ELF-1 (cell line): ENCODE data around the gene TFG.

ENCODE experiments used
- DNase-seq: peaks from one replicate; pipeline ENCODE4 v3.0.0-alpha.2; 2016; ENCODE audit warnings: low read depth, low spot score

TFG gene

DNA sequence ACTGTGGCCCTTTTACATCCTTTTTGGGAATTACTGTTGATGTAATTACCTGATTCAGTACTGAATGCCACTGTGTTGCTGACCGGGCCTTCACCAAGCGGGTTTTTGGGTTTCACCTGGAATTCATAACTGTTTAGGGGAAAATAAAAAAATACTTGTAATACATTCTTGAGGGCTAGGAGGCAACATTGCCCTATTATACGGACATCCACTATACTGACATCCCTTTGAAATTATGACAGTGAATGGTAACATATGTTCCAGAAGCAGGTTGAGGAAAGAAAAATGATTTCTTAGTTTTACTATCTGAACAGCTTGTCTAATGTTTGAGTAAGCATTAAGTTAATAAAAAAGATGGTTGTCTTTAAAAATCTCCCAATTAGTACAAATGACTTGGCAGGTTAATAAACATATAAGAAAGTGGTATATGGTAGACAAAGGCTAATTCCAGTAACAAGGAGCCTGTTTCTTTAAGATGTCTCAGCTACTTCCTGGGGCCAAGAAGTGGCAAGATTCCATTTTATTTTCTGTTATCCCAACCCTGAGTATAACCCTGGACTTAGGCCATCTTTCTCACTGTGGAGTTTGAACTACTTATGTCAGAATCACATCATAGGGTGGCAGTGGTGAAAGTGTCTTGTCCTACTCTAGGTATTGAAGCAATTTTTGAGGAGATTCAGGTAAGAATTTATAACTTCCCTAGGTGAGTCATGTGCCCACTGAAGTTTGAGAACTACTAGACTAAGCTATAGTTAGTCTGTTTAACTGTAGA, 45.5 kb downstream of the TFG start:
- DNase-seq = no peak

DNA sequence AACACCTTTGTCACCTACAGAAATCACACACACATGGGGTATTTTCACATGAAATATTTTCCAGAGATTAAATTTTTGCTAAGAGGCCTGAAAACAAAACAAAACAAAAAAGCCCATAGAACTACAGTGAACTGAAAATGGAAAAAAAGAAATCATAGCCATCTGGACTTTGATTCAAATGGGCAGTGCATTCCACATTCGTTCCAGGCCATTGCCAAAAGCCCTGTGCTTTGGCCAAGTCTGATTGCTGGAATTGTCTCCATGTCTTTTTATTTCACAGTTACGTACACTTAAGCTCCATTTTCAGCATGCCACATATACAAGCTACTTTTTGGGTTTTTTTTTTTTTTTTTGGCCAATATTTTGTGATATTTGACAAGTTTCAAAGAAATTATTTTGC, 47.1 kb downstream of the TFG start:
- no peak for DNase-seq

GRCh38 chr3:100759159-100759558, 49.9 kb downstream of the TFG start:
- DNase-seq = no peak

GRCh38 chr3:100759950-100760349, 50.7 kb downstream of the TFG start:
- no peak for DNase-seq

GRCh38 chr3:100760377-100760776, 51.1 kb downstream of the TFG start:
- no peak for DNase-seq

GRCh38 chr3:100761211-100761942, 52.1 kb downstream of the TFG start:
- DNase-seq = no peak

GRCh38 chr3:100761951-100762350, 52.7 kb downstream of the TFG start:
- DNase-seq = no peak

DNA sequence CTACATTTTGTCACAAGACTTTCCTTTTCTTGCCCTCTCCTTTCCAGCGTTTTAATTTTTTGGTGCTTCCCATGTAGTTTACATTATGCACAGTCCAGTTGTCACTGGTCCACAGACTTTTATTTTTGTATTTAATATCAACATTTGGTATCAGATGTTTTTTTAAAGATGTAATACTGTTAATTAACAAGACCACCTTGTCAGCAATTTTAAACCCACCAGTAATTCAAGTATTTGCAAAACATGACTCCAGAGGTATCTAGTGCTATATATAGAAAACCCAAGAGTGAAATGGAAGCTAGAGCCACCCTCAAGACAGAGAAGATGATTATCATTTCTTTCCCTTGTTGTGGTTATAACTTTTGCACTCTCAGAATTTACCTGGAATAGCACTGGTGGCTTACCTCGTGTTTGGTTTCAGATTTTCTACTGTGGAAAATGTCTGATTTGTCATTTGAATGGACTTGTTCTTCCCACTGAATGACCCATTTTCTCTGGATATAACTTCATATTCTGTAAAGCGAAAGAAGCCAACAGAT, 56.2 kb downstream of the TFG start:
- no peak for DNase-seq

DNA sequence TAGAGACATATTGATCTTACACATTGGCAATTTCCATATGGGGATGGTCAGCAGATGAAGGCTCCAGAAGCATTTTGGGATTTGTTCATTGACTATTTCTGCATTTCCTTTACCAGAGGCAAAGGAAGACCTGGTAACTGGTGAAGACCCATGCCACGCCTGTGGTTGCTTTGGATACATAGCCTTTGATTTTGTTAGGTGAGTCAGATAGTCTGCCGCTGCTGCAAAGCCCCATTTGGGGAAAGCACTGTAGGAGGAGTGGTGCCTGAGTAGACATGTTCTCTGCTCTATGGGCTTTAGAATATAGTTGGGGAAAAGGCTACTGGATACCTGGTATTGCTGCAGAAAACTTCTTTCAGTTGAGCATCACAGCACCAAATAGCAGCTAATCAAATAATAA, 56.8 kb downstream of the TFG start:
- no peak for DNase-seq

- DNase-seq = peak; percentile 27
Measured at GRCh38 chr3:100769693-100770092, 60.4 kb downstream of the TFG start.

DNA sequence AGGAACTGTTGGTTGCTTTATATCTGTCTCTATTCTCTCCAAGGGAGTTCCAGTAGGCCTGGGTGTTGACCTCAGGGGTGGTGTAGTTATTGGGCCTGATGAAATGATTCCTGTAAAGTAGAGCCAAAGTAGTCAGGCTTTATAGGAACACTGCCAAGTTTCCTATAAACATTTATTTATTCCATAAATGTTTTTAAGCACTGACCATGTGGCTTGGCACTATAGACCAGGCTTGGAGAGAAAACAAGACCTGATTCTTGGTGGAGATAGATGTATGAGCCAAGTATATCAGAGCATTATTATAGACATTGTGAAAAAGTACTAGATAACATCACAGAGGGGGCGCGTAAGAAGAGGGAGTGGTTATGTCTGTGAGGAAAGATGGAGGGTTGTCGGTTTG, 65.9 kb downstream of the TFG start:
- DNase-seq = no peak

DNA sequence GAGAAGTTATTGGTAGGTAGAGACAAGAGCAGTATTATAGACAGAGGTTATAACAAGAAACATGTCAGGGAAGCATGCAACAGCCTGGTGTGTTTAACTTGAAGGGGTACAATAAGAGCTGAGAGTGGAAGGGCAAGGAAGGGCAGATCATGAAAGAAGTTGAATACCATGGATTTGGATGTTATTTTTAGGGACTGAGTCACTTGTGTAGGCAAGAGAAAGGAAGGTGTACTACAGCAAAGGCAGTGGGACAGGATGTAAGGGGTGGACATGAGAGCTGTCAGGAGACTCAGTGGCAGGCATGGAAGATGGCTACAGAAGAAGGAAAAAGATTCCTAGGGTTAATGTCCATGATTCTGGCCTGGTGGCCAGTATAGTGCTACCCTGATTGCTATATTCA, 66.4 kb downstream of the TFG start:
- no peak for DNase-seq

DNA sequence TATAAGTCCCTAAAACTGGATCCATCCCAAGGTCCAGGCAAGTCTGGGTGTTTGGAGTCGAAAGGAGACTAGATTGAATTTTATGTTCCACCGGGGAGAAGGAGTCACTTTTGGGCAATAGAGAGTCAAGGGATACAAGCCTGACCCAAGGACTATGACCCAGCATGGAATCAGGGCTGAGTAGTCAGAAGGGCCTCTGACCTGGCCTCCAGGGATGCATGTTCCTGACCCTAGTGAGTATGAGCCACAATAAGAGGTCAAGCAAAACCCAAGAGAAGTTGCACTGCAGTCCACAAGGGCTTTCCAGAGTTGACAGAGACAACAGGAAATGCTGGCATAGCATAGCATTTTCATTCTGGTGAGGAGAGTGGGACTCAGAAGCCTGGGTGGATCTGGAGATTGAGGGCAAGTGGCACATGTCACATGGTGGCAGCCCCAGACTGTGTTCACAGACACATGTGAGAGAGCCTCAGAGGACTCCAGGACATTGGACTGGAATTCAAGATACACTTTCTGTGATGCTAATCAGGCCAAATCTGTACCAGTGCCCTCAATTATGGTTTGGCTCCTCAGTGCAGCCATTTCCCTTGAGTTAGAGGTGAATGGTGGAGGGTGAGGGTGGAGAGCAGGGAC, 66.9 kb downstream of the TFG start:
- no peak for DNase-seq

GRCh38 chr3:100776746-100777145, 67.5 kb downstream of the TFG start:
- DNase-seq = no peak

GRCh38 chr3:100777271-100777670, 68.0 kb downstream of the TFG start:
- no peak for DNase-seq

GRCh38 chr3:100779480-100779879, 70.2 kb downstream of the TFG start:
- DNase-seq = no peak

GRCh38 chr3:100780071-100780622, 70.9 kb downstream of the TFG start:
- no peak for DNase-seq

- no peak for DNase-seq
Measured at GRCh38 chr3:100781301-100781700, 72.0 kb downstream of the TFG start.

- DNase-seq = no peak
Measured at GRCh38 chr3:100782348-100782747, 73.1 kb downstream of the TFG start.

DNA sequence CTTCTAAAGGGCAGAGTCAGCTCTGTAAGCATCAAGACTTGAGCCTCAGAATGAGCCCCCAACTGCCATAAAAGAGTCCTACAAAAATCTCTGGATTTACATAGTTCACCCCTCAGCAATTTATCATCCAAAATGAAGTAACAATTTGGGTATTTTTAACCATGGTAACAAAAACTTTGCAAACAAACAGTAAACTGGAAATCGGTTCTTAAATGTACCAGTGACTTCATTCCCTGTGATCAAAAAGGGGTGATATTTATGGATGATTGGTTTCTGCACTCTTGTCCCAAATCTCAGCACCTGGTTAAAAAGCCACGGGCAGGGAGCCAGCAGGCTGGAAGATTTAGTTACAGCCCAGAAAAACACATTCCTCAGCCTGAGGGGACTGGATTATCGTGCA, 73.6 kb downstream of the TFG start:
- DNase-seq = no peak

- DNase-seq = no peak
Measured at GRCh38 chr3:100783619-100784018, 74.3 kb downstream of the TFG start.

DNA sequence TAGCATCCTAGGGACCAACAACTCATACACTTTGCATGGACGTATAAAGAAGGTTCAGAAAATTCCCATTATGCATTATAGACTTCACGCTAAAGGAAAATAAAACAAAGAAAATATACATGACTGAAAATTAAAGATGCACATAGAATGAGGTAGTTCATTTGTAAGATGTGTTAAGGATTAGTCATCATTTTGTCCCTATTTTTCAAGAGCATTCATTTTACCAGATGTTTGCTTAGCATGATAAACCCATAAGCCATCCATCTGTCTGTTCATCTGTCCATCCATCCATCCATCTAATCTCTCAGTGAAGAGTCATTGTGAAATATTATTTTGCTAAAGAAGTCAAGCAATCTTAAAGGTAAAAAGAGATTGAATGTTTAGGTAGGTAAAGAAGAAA, 80.3 kb downstream of the TFG start:
- no peak for DNase-seq
